HG02884 (cell line): ENCODE measurements around the gene NUSAP1.
"Not testable (repeated sequence)": the region's sequence is repeated elsewhere in the genome, so short reads cannot be mapped to it uniquely, and the experiment has no call there.

Experiments used
- ATAC-seq: cut with Tn5 transposase; IDR thresholded peaks from one replicate; pipeline ENCODE4 v1.9.1; 2021; ENCODE audit warnings: mild to moderate bottlenecking, moderate library complexity; ENCODE audit not compliant: unreplicated experiment

The NUSAP1 gene

GRCh38 chr15:41411031-41411430 lies 78.3 kb downstream of the NUSAP1 start:
- no peak for ATAC-seq

GRCh38 chr15:41411441-41411840 lies 78.8 kb downstream of the NUSAP1 start:
- no peak for ATAC-seq

GRCh38 chr15:41416128-41416741 lies 83.6 kb downstream of the NUSAP1 start:
- peak; percentile 13 for ATAC-seq

GRCh38 chr15:41416742-41417417 lies 84.2 kb downstream of the NUSAP1 start, which contains the start of gene RTF1:
Gene RTF1, plus strand, starts transcription at chr15:41417095. Its CDS starts 21 bp downstream, at chr15:41417116.
- ATAC-seq, result peak; percentile 71

- ATAC-seq, result peak; percentile 33
Measured at GRCh38 chr15:41417418-41418195, 84.9 kb downstream of the NUSAP1 start.

GRCh38 chr15:41423979-41424659 lies 91.4 kb downstream of the NUSAP1 start:
- peak; percentile 62 for ATAC-seq

- no peak for ATAC-seq
Measured at GRCh38 chr15:41424809-41425208, 92.1 kb downstream of the NUSAP1 start.

GRCh38 chr15:41425907-41426306 lies 93.2 kb downstream of the NUSAP1 start:
- not testable (repeated sequence) for ATAC-seq

- ATAC-seq, result no peak
Measured at GRCh38 chr15:41429003-41429890, 96.6 kb downstream of the NUSAP1 start.
